Heart left ventricle (tissue), 13 donors: ENCODE data around the gene SYMPK.

Experiments used
- POLR2A ChIP-seq, 2 donors: fragments of 450-650 bp; IDR thresholded peaks; one replicate each; pipeline ENCODE4 v1.6.1; 2017; ENCODE audit warnings: antibody characterized with exemption in 2 of 2, mild to moderate bottlenecking in 2 of 2, moderate library complexity in 2 of 2
- TF ChIP-seq, protein P1 (sequence below), 12 donors: fragments of 200-600 bp; sonication (generic) in 4 of 12; IDR thresholded peaks; one replicate each; pipeline versions ENCODE4 v1.5.0 to v1.8.0; 2018 to 2022; ENCODE audit warnings: antibody characterized with exemption in 12 of 12, mild to moderate bottlenecking in 5 of 12
- donor health status: ischemic (EF 13 %, LVEDD 7.1; RV severe dilation, severe dysfunction).
- donor health status: DM: no; HTN: yes; CAD: no.
- donor health status: DM: no; HTN: no; CAD: no.
- donor health status: ischemic (EF 25% LVEDD 6.9; RV normal size, moderate dysfunction).
- donor health status: ischemic (EF 25% LVEDD 5.7; RV mildly dilated, moderate dysfunction).
- donor health status: ischemic (EF 35%, LVEDD 5.7; RV mildly dilated, moderate dysfunction).
- donor health status: nonischemic (EF 11% LVEDD 7.7; RV severe dilation, severe dysfunction).
- donor health status: DM: yes; HTN: yes; CAD: no.
- donor health status: PGD.
- donor health status: ischemic (EF 29% LVEDD 5.4; RV normal size, mild dysfunction).
- donor health status: nonischemic (EF 23%, LVEDD 6.1; RV moderate dilation, normal function).

DNA sequence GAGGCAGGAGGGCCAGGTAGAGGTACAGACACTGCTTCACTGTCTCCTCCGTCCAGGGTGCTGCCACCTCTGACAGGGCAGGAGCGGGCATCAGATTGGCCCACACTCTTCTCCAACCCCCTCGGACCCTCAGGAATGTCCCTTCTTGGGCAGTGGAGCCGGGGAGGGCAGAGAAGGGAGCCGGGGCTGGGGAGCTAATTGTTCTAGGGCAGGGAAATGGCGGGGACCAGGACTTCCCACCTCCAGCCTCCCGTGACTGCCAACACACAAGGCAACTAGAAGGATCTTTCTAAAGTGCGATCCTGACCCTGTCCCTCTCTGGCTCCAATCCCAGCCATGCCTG lies 37.7 kb downstream of the SYMPK start:
- TF ChIP-seq, protein P1, sequence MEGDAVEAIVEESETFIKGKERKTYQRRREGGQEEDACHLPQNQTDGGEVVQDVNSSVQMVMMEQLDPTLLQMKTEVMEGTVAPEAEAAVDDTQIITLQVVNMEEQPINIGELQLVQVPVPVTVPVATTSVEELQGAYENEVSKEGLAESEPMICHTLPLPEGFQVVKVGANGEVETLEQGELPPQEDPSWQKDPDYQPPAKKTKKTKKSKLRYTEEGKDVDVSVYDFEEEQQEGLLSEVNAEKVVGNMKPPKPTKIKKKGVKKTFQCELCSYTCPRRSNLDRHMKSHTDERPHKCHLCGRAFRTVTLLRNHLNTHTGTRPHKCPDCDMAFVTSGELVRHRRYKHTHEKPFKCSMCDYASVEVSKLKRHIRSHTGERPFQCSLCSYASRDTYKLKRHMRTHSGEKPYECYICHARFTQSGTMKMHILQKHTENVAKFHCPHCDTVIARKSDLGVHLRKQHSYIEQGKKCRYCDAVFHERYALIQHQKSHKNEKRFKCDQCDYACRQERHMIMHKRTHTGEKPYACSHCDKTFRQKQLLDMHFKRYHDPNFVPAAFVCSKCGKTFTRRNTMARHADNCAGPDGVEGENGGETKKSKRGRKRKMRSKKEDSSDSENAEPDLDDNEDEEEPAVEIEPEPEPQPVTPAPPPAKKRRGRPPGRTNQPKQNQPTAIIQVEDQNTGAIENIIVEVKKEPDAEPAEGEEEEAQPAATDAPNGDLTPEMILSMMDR (IDR thresholded peaks at IDR 0.05) = no peak
- no peak for TF ChIP-seq POLR2A (IDR thresholded peaks at IDR 0.05)
